Measurements from ENCODE around the gene LRATD1. TPM values are rescaled to one million over a fixed set of nuclear protein-coding genes. Genes with fewer than 3 reads are reported as not detected.

Gene LRATD1
- polyA plus RNA-seq, 1 donor from 2014 or later = 81.4 TPM

DNA sequence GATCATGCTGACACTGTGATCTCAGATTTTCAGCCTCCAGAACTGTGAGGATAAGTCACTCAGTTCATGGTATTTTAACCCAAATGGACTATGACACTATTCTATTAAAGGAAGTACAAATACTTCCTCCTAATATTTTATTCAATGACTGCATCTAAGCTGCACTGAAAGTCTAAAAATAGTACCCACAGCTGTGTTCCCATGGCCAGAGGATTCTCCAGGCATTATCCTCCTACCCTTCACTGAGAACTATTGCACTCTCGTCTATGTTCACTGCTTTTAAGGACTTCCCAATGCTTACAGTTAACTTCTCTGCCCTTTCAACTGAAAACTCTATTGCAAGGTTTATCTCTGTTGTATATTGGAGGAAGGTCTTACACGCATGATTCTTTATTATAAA, 15.2 kb downstream of the LRATD1 start:
- H3K27me3 ChIP-seq (ENCODE audit: insufficient read depth, low read depth, low read length) = no peaks in the 10 kb centered on the region
- no peak overlapping the region for H3K4me2 ChIP-seq (ENCODE audit: low read length)
- no peaks in the 10 kb centered on the region for H3K9me2 ChIP-seq (ENCODE audit: insufficient read depth, low read length)
- no peaks in the 10 kb centered on the region for H3K36me3 ChIP-seq (ENCODE audit: insufficient read depth, low read length)
- TF ChIP-seq EZH2 (IDR thresholded peaks at IDR 0.05; ENCODE audit: borderline replicate concordance, insufficient read depth, low read length, poor library complexity, severe bottlenecking) (no peak), MXI1 (conservative IDR thresholded peaks at IDR 0.05; ENCODE audit: poor library complexity, severe bottlenecking) (no peak), TAF1 (IDR thresholded peaks at IDR 0.05; ENCODE audit: low read depth) (no peak), RAD21 (conservative IDR thresholded peaks at IDR 0.05) (no peak), REST (IDR thresholded peaks at IDR 0.05; ENCODE audit: borderline replicate concordance) (no peak), EP300 (conservative IDR thresholded peaks at IDR 0.05; ENCODE audit: poor library complexity, severe bottlenecking) (no peak), POLR2AphosphoS5 (IDR thresholded peaks at IDR 0.05) (no peak), SMC3 (conservative IDR thresholded peaks at IDR 0.05; ENCODE audit: poor library complexity) (no peak)
- TF ChIP-seq, protein P1, sequence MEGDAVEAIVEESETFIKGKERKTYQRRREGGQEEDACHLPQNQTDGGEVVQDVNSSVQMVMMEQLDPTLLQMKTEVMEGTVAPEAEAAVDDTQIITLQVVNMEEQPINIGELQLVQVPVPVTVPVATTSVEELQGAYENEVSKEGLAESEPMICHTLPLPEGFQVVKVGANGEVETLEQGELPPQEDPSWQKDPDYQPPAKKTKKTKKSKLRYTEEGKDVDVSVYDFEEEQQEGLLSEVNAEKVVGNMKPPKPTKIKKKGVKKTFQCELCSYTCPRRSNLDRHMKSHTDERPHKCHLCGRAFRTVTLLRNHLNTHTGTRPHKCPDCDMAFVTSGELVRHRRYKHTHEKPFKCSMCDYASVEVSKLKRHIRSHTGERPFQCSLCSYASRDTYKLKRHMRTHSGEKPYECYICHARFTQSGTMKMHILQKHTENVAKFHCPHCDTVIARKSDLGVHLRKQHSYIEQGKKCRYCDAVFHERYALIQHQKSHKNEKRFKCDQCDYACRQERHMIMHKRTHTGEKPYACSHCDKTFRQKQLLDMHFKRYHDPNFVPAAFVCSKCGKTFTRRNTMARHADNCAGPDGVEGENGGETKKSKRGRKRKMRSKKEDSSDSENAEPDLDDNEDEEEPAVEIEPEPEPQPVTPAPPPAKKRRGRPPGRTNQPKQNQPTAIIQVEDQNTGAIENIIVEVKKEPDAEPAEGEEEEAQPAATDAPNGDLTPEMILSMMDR (IDR thresholded peaks at IDR 0.05; ENCODE audit: poor library complexity, severe bottlenecking) = no peak
- no peaks in the 10 kb centered on the region for H3K9me3 ChIP-seq (ENCODE audit: low read length)
- H4K20me1 ChIP-seq (ENCODE audit: insufficient read depth) = no peaks in the 10 kb centered on the region
- no peak overlapping the region for H3K27ac ChIP-seq (ENCODE audit: low read length)
- H2AFZ ChIP-seq (ENCODE audit: low read depth, low read length) = no peak overlapping the region
- H3K9ac ChIP-seq (ENCODE audit: low read length) = no peak overlapping the region
- H3K4me3 ChIP-seq (ENCODE audit: low read length) = no peak overlapping the region
- no peaks in the 10 kb centered on the region for H3F3A ChIP-seq (ENCODE audit: insufficient read depth, low read length, poor library complexity, severe bottlenecking)
- no peaks in the 10 kb centered on the region for H3K79me2 ChIP-seq (replicated peaks; ENCODE audit: insufficient read depth, low read length)

GRCh38 chr2:14650066-14650465, 17.5 kb downstream of the LRATD1 start:
- no peaks in the 10 kb centered on the region for H3K27me3 ChIP-seq (ENCODE audit: insufficient read depth, low read depth, low read length)
- H3K4me2 ChIP-seq (ENCODE audit: low read length) = no peak overlapping the region
- no peak overlapping the region for H3K4me3 ChIP-seq (ENCODE audit: low read length)
- no peaks in the 10 kb centered on the region for H4K20me1 ChIP-seq (ENCODE audit: insufficient read depth)
- no peak overlapping the region for H3K9ac ChIP-seq (ENCODE audit: low read length)
- H3K36me3 ChIP-seq (ENCODE audit: insufficient read depth, low read length) = no peaks in the 10 kb centered on the region
- no peaks in the 10 kb centered on the region for H3F3A ChIP-seq (ENCODE audit: insufficient read depth, low read length, poor library complexity, severe bottlenecking)
- H2AFZ ChIP-seq (ENCODE audit: low read depth, low read length) = no peak overlapping the region
- H3K9me2 ChIP-seq (ENCODE audit: insufficient read depth, low read length) = no peaks in the 10 kb centered on the region
- no peaks in the 10 kb centered on the region for H3K9me3 ChIP-seq (ENCODE audit: low read length)
- no peaks in the 10 kb centered on the region for H3K79me2 ChIP-seq (replicated peaks; ENCODE audit: insufficient read depth, low read length)
- no peak overlapping the region for H3K27ac ChIP-seq (ENCODE audit: low read length)
- TF ChIP-seq RAD21 (conservative IDR thresholded peaks at IDR 0.05) (no peak), EZH2 (IDR thresholded peaks at IDR 0.05; ENCODE audit: borderline replicate concordance, insufficient read depth, low read length, poor library complexity, severe bottlenecking) (no peak), SMC3 (conservative IDR thresholded peaks at IDR 0.05; ENCODE audit: poor library complexity) (no peak), TAF1 (IDR thresholded peaks at IDR 0.05; ENCODE audit: low read depth) (no peak), POLR2AphosphoS5 (IDR thresholded peaks at IDR 0.05) (no peak), REST (IDR thresholded peaks at IDR 0.05; ENCODE audit: borderline replicate concordance) (no peak), MXI1 (conservative IDR thresholded peaks at IDR 0.05; ENCODE audit: poor library complexity, severe bottlenecking) (no peak), EP300 (conservative IDR thresholded peaks at IDR 0.05; ENCODE audit: poor library complexity, severe bottlenecking) (no peak)
- TF ChIP-seq, protein P1 (IDR thresholded peaks at IDR 0.05; ENCODE audit: poor library complexity, severe bottlenecking) = no peak

Measured in neural cell (in vitro differentiated cells).